IPS-18c (cell line): ENCODE results near the gene BBOX1.
"Not testable (repeated sequence)": the region's sequence is repeated elsewhere in the genome, so short reads cannot be mapped to it uniquely, and the experiment has no call there.

Source experiments
- H3K4me3 ChIP-seq: 2 replicates; pipeline ENCODE4 v1.7.0; 2013; ENCODE audit warnings: low read depth, mild to moderate bottlenecking, low read length, moderate library complexity; ENCODE audit not compliant: insufficient read depth
- H3K9me3 ChIP-seq: one replicate; pipeline ENCODE4 v1.6.1; 2013; ENCODE audit warnings: mild to moderate bottlenecking, low read length, moderate library complexity; ENCODE audit not compliant: control insufficient read depth, insufficient read depth

The BBOX1 gene, protein sequence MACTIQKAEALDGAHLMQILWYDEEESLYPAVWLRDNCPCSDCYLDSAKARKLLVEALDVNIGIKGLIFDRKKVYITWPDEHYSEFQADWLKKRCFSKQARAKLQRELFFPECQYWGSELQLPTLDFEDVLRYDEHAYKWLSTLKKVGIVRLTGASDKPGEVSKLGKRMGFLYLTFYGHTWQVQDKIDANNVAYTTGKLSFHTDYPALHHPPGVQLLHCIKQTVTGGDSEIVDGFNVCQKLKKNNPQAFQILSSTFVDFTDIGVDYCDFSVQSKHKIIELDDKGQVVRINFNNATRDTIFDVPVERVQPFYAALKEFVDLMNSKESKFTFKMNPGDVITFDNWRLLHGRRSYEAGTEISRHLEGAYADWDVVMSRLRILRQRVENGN

GRCh38 chr11:27040302-27041115, at the start of gene BBOX1:
Gene BBOX1, plus strand, starts transcription at chr11:27040815. Its CDS starts 14,616 bp downstream, at chr11:27055431.
- Histone ChIP-seq H3K9me3 (no peaks in the 10 kb centered on the region), H3K4me3 (no peak within 1 kb of the TSS)

GRCh38 chr11:26992031-26992541, 48.5 kb upstream of the BBOX1 start:
- H3K9me3 ChIP-seq: no peaks in the 10 kb centered on the region
- H3K4me3 ChIP-seq: no peak overlapping the region

DNA sequence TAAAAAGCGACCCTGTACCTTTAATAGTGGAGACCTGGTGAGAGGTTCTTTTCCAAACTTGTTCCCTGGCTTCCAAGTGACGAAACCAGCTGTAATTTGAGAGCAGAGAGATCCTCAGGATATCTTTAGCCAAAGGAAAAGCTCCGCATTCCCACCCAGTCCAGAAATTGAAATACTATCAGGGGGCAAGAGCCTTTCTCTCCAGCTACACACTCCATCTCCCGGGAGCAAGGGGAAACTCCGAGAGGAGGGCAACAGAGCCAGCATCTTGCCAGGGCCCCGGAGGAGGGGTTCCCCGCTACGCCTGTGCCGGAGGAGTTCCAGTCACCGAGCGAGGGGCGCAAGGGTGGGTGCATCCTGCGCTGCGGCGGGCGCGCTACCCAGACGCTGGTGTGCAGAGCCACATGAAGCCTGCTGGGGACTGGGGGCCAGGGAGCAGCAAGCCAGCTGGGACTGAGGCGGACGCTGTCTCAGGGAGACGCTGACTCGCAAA, 46.6 kb upstream of the BBOX1 start, which contains the start of gene FIBIN:
Gene FIBIN, plus strand, starts transcription at position 148 of the 493 bp plus-strand sequence. CDS start 415 bp downstream, outside the sequence.
- no peaks in the 10 kb centered on the region for H3K9me3 ChIP-seq
- peak within 1 kb of the TSS; percentile 56 for H3K4me3 ChIP-seq

DNA sequence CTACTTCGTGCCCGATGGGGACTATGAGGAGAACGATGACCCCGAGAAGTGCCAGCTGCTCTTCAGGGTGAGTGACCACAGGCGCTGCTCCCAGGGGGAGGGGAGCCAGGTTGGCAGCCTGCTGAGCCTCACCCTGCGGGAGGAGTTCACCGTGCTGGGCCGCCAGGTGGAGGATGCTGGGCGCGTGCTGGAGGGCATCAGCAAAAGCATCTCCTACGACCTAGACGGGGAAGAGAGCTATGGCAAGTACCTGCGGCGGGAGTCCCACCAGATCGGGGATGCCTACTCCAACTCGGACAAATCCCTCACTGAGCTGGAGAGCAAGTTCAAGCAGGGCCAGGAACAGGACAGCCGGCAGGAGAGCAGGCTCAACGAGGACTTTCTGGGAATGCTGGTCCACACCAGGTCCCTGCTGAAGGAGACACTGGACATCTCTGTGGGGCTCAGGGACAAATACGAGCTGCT, 46.0 kb upstream of the BBOX1 start:
- Histone ChIP-seq H3K9me3 (no peaks in the 10 kb centered on the region), H3K4me3 (peak overlapping the region; percentile 56)

DNA sequence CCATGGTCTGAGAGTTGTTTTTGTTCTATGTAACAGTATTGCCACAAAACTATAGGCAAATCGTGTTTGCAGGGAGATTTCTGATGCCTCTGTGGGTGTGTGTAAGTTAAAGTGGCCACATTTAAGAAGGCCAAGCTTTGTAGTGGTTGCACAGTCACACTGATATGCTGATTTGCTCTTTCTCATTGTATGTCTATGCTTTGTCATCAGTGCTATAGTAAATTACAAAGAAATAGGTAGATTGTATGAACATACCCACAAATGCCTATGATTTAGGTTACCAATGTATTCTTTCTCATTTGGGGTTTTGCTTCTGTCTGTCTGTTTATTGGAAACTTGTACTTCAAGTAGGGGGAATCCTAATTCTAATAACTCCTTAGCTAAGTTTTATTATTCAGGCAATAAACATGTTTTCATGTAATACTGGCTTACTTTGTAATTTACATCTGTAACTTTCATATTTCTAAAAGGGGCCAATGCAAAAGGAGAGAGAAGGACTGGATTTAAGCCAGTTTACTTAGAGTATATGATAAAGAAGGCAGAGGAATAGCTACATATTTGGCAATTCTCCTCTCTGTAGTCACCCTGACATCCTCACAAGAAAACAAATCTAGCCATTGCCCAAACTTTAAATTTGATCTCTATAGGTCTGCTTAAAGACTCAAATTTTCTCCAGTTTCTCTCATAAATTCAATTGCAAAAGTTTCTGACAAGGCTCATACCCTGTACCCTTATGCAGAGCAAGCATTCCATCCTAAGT, 44.7 kb upstream of the BBOX1 start:
- Histone ChIP-seq H3K9me3 (no peaks in the 10 kb centered on the region), H3K4me3 (no peak overlapping the region)

GRCh38 chr11:26997378-26997777, 43.2 kb upstream of the BBOX1 start:
- no peak overlapping the region for H3K4me3 ChIP-seq
- no peaks in the 10 kb centered on the region for H3K9me3 ChIP-seq

DNA sequence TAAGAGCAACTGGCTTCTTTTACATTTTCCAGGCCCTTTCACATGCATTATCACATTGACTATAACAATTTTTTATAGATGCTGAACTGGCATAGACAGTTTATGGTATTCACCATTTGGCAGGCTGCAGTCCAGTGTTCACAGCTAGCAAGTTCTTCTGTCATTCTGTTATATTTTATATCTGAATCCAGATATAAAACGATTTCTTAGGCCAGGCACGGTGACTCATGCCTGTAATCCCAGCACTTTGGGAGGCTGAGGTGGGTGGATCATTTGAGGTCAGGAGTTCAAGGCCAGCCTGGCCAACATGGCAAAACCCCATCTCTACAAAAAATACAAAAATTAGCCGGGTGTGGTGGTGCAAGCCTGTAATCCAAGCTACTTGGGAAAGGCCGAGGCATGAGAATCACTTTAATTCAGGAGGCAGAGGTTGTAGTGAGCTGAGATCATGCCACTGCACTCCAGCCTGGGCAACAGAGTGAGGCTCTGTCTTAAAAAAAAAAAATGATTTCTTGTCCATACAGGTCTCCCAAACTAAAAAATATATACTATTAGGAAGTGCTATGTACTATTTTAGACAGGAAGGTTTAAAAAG, 39.4 kb upstream of the BBOX1 start:
- not testable (repeated sequence) for H3K9me3 ChIP-seq, H3K4me3 ChIP-seq

DNA sequence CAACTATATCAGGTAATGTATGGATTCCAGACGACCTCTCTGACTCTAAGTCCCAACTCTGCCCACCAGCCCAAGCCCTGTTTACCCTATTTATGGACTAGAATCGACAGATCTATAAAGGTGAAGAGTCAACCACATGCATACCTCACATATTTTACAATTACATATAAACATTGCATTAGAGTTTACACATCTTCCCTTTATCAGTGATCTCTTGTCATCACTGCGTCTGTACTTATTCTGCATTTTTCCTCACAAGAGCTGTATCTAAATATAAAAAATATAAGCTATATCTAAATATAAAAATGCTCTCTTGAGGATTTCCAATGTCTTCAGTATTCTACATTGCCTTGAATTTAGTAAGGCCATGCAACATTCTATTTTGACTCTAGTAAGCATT, 38.2 kb upstream of the BBOX1 start:
- Histone ChIP-seq H3K4me3 (no peak overlapping the region), H3K9me3 (no peaks in the 10 kb centered on the region)

DNA sequence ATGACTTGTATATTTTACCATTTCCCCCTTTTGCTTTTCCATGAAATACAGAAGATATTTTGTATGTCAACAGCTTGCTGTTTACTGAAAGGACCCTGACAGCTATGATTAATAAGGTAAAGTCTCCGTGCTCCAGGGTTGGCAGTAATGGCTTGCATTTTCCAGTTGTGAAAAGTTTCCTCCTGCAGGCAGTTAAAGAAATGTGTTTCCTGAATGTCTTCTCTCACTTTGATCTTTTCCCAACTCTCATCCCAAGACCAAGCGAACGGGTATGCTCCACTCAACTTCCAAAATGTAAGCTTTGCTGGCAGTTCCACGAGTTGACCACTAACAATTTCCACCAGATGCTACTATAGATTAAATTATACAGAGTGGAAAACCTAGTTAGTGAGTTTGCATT, 37.8 kb upstream of the BBOX1 start:
- no peak overlapping the region for H3K4me3 ChIP-seq
- no peaks in the 10 kb centered on the region for H3K9me3 ChIP-seq

DNA sequence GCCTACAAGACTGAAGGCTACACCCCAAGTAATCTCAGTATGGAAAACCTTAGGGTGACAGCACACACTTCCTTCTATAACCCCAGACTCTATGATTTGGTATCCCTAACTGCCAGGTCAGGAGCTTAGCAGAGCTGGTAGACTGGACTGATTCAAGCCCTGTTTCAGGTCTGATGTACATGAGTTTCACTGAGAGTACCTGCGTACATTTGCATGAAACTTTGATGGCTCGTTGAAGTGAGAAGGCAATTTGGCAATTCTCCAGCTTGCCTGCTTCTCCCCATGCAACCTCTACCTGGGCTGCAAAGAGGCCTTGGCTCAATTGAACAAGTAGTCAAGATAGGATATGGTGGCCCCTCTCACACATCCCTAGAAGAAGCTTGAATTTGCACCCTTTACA, 36.5 kb upstream of the BBOX1 start:
- Histone ChIP-seq H3K9me3 (no peaks in the 10 kb centered on the region), H3K4me3 (no peak overlapping the region)

GRCh38 chr11:27008811-27009535, 31.6 kb upstream of the BBOX1 start:
- no peak overlapping the region for H3K4me3 ChIP-seq

GRCh38 chr11:27011560-27012233, 28.9 kb upstream of the BBOX1 start:
- H3K4me3 ChIP-seq: no peak overlapping the region
- H3K9me3 ChIP-seq: no peaks in the 10 kb centered on the region

More at GRCh38 chr11:27008811-27009535, 31.6 kb upstream of the BBOX1 start:
- no peaks in the 10 kb centered on the region for H3K9me3 ChIP-seq

DNA sequence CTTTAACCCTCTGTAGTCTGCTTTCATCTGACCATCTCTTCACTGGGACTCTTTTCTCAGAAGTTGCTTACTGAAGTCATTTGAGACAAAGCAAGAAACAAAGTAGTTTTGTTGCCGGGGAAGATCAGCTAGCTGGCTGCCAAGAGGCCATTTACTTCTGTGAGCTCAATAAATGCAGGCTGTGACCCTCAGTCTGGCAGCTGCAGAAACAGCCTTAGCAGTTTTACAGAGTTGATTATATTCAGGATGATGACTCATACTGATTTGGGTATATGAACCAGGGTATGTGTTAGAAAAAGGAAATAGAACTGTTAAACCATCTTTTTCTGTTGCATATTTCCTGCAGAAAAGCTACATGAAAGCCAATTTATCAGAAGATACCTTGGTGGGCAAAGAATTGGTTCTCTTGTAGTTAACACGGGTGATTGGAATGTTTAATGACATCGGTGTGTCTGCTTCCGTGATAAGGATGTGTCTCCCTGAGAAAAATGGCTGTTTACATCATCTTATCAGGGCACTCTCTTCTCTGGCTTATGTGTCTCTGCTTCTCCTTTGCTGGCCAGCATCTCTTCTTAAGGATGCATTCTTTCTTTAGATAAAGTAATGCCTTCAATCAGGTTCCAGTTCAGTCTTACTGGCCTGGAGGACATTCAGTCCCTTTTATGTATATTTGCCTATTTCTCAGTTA, 28.2 kb upstream of the BBOX1 start:
- Histone ChIP-seq H3K4me3 (no peak overlapping the region), H3K9me3 (no peaks in the 10 kb centered on the region)

- no peaks in the 10 kb centered on the region for H3K9me3 ChIP-seq
- no peak overlapping the region for H3K4me3 ChIP-seq
Measured at GRCh38 chr11:27013781-27014361, 26.7 kb upstream of the BBOX1 start.
